Left lung (tissue), 10 donors: ENCODE results near the gene SUMO1. TPM values are rescaled to one million over a fixed set of nuclear protein-coding genes. Genes with fewer than 3 reads are reported as not detected.

Source experiments
- ATAC-seq: fragments of 200-7000 bp; cut with Tn5 transposase; one replicate; pipeline ENCODE4 v1.9.1; 2020; ENCODE audit warnings: moderate library complexity
- DNase-seq, 4 donors: peaks; one replicate each; pipeline ENCODE4 v3.0.0-alpha.2; 2013 to 2020
- H3K27ac ChIP-seq, 2 donors: fragments of 200-600 bp; sonication (generic) in 1 of 2; one replicate each; pipeline versions ENCODE4 v1.5.0 to v1.8.0; 2020 to 2021
- H3K27me3 ChIP-seq, 2 donors: fragments of 200-600 bp; sonication (generic) in 1 of 2; one replicate each; pipeline versions ENCODE4 v1.5.0 to v1.8.0; 2020 to 2021
- H3K36me3 ChIP-seq, 2 donors: fragments of 200-600 bp; sonication (generic) in 1 of 2; one replicate each; pipeline versions ENCODE4 v1.5.0 to v1.8.0; 2020 to 2021
- H3K4me1 ChIP-seq, 2 donors: fragments of 200-600 bp; one replicate each; pipeline ENCODE4 v1.8.0; 2021
- H3K4me3 ChIP-seq, 2 donors: fragments of 200-600 bp; sonication (generic) in 1 of 2; one replicate each; pipeline versions ENCODE4 v1.5.0 to v1.8.0; 2020 to 2021; ENCODE audit warnings: mild to moderate bottlenecking in 1 of 2
- H3K9me3 ChIP-seq, 2 donors: fragments of 200-600 bp; sonication (generic) in 1 of 2; one replicate each; pipeline versions ENCODE4 v1.5.0 to v1.8.0; 2020 to 2021
- CTCF ChIP-seq, 2 donors: fragments of 200-600 bp; sonication (generic) in 1 of 2; IDR thresholded peaks; one replicate each; pipeline versions ENCODE4 v1.5.0 to v1.8.0; 2021; ENCODE audit warnings: antibody characterized with exemption in 2 of 2
- intact Hi-C, 2 donors: fragments of 100-400 bp; cut with DNase I; formaldehyde crosslinking; loops; one replicate each; pipeline versions ENCODE4 v1.11.2 to v1.14.2; 2022
- polyA plus RNA-seq, 6 donors: library from polyadenylated mRNA; unstranded; fragments of 120-200 nt; gene quantifications; one replicate each; pipeline ENCODE4 v1.2.1, GENCODE V29; 2013; ENCODE audit not compliant: insufficient read length in 6 of 6
- total RNA-seq, 2 donors: library from RNA; stranded (reverse); fragmentation: NEBNext Ultra II Directional; extraction: Animal tissue kit (Norgen Biotek cat#: 25700); gene quantifications; one replicate each; pipeline ENCODE4 v1.2.1, GENCODE V29; 2021
- donor health status: DM: no; HTN: yes; CAD: no.
- donor health status: DM: no; HTN: no; CAD: no.

Gene SUMO1
- total and polyA plus RNA-seq, 8 donors, result 73.7 to 173 (median 150) TPM

GRCh38 chr2:202169131-202169530 is 69.3 kb downstream of the SUMO1 start:
- no peak for TF ChIP-seq CTCF (IDR thresholded peaks at IDR 0.05)
- DNase-seq (no peak), ATAC-seq (no peak)
- H3K27me3 ChIP-seq, result peaks cover 0 to 15% of the 10 kb centered on the region in 2 donors
- H3K36me3 ChIP-seq, result no peaks in the 10 kb centered on the region
- no peaks in the 10 kb centered on the region for H3K9me3 ChIP-seq
- no peak overlapping the region for H3K4me3 ChIP-seq
- no peak overlapping the region for H3K27ac ChIP-seq
- peaks cover 0 to 4% of the 10 kb centered on the region in 2 donors for H3K4me1 ChIP-seq
- intact Hi-C loops, result no loop called here

GRCh38 chr2:202165945-202166344 is 72.5 kb downstream of the SUMO1 start:
- no peak for DNase-seq
- H3K4me1 ChIP-seq, result no peaks in the 10 kb centered on the region
- intact Hi-C loops, result no loop called here
- peaks cover 0 to 5% of the 10 kb centered on the region in 2 donors for H3K27me3 ChIP-seq
- TF ChIP-seq CTCF (IDR thresholded peaks at IDR 0.05), result no peak
- H3K27ac ChIP-seq, result no peak overlapping the region
- H3K36me3 ChIP-seq, result no peaks in the 10 kb centered on the region
- H3K9me3 ChIP-seq, result no peaks in the 10 kb centered on the region
- no peak for ATAC-seq
- H3K4me3 ChIP-seq, result no peak overlapping the region

- no peak overlapping the region for H3K27ac ChIP-seq
- H3K36me3 ChIP-seq, result no peaks in the 10 kb centered on the region
- intact Hi-C loops, result no loop called here
- no peak overlapping the region for H3K4me3 ChIP-seq
- no peak for TF ChIP-seq CTCF (IDR thresholded peaks at IDR 0.05)
- no peaks in the 10 kb centered on the region for H3K27me3 ChIP-seq
- H3K9me3 ChIP-seq, result no peaks in the 10 kb centered on the region
- no peak for ATAC-seq
- no peak for DNase-seq
- no peaks in the 10 kb centered on the region for H3K4me1 ChIP-seq
Measured at GRCh38 chr2:202165208-202165607, 73.2 kb downstream of the SUMO1 start.

DNA sequence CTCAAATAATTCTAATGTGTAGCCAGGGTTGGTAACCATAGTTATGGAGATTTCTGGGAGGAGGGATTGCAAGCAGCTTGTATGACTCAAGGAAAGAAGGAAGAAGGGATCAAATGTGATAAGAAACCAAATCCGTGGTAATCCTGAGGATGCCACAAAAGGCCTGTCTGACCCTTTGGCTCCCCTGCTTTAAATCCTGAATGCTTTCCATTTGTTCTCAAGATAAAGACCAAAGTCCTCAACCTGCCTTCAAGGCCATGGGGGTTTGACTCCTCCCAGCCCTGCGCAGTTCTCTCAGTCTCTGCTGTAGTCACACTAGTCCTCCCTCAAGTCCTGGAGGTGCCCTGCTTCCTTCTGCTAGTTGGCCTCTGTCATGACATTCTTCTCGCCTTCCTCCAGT is 74.0 kb downstream of the SUMO1 start:
- Histone ChIP-seq H3K36me3 (no peaks in the 10 kb centered on the region), H3K27me3 (no peaks in the 10 kb centered on the region), H3K27ac (no peak overlapping the region), H3K4me1 (no peaks in the 10 kb centered on the region), H3K9me3 (no peaks in the 10 kb centered on the region), H3K4me3 (no peak overlapping the region)
- intact Hi-C loops, result no loop called here
- no peak for ATAC-seq
- no peak for TF ChIP-seq CTCF (IDR thresholded peaks at IDR 0.05)
- DNase-seq, result no peak

GRCh38 chr2:202161151-202161835 is 77.1 kb downstream of the SUMO1 start:
- no peak for ATAC-seq
- Histone ChIP-seq H3K27ac (no peak overlapping the region), H3K4me1 (no peaks in the 10 kb centered on the region), H3K4me3 (no peak overlapping the region), H3K27me3 (no peaks in the 10 kb centered on the region), H3K9me3 (no peaks in the 10 kb centered on the region), H3K36me3 (no peaks in the 10 kb centered on the region)
- DNase-seq, result no peak
- TF ChIP-seq CTCF (IDR thresholded peaks at IDR 0.05), result no peak
- intact Hi-C loops, result no loop called here
